Activated T-helper 1 cell treated with Interleukin-2 at 50 U/mL for 16 hours (primary cell): ENCODE measurements around the gene CREB3L1.

ENCODE experiments used
- DNase-seq: peaks from one replicate; pipeline ENCODE4 v3.0.0-alpha.2; 2020; ENCODE audit warnings: low read depth

Gene CREB3L1

DNA sequence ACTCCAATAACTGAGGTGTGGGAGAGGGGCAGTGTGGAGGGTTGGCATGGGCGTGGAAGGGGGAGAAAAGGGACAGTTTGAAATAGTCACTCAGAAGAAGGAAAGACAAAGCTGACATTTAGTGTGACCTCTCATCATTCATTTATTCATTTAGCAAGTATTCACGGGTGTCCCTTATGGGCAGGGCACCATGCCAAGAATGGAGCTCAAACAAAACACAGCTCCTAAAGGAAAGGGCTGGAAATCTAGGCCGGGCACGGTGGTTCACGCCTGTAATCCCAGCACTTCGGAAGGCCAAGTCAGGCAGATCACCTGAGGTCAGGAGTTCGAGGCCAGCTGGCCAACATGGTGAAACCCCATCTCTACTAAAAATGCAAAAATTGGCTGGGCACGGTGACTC is 50.4 kb downstream of the CREB3L1 start:
- no peak for DNase-seq

DNA sequence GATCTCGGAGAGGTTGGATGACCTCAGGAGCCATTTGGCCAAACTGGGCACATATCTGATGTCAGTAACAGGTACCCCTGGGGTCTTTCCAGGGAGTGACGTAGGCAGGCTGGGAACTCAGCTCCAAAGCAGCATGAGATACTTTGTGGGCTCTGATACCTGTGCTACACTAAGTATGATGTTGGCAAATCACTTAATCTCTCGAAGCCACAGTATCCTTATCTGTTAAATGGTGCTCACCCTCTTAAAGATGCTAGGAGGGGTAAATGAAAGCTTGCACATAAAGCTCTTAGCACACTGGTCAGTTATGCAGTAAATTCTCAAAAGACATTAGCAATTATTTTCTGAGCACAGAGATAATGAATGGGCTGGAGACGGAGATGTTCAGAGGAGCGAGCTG is 52.7 kb downstream of the CREB3L1 start:
- no peak for DNase-seq

DNA sequence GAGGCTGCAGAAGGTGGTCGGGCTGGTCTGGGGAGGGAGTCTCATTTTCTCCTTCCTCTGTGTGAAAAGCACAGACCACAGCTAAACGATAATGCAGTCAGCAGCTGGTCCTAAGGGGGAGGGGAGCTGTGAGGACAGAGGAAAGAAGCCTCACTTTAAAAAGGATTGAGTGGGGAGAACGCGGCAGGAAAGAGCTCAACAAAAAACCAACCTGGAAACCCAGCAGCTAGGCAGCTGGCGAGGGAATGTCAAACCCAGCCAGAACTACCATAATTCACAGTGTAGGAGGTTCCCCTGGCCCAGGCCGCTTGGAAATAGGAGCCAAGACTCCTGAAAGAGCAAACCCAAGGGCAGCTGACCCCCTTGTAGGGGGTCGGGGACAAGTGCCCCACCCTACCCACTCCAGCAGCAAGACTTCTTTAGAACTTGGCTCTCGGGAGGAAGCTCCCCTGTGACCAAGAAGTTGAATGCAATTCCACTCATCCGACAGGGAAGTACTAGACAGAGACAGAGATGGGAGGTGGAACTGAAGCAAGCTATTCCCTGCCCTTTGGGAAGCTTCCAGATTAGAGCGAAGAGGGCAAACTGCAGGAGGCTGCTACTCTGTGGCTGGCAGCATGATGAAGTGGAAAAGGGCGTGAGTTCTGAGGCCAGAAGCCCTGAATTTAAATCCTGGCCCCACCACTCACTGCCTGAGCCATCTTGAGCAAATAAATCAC is 53.3 kb downstream of the CREB3L1 start:
- DNase-seq: no peak

DNA sequence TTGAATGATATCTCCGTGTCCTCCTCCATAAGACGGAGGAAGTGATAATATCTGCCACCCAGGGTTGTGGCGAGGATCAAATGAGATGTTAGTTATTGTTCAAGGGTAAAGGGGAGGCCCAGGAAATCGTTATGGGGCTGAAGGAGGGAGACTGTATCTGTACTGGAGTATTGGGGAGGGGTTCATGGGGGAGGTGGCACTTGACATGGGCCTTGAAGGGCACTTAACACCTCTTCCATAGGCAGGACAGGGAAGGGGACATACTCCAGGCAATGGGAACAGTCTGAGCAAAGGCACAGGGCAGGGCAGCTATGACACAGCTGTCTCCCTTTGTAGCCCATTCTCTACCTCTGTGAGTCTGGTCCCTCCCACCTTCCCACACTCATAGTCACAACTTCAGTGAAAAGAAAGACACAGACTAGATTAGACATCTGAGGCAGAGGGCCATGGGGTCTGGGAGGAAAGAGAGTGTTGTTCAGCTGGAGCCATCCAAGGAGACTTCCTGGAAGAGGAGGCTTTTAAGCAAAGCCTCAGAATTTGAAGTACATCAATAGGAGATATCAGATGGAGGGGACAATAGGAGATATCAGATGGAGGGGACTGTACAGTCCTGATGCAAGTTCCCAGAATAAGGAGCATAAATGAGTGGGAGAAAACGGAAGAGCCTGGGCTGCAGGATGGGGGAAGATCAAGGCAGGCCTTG is 54.0 kb downstream of the CREB3L1 start:
- peak; percentile 20 for DNase-seq

DNA sequence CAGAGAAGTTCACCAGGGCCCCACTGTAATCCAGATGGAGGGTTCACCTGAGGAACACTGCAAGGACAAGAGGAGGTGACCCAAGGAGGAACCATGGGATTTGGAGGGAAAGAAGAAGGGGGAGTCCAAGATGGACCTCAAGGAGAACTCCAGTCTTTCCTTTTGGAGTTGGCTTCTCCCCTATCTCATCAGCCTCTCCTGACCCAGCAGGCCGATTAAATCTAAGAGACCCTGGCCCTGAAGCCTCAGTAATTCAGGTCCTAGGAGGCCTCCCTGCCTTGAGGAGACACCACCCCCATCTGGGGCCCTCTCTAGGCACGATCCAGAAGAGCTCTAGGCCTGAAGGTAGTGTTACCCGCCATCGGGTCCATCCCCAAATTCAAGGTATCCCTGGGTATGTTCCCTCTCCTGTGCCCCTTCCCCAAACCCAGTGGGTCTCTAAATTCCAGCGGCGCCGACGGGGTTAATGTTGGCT is 54.7 kb downstream of the CREB3L1 start:
- no peak for DNase-seq

DNA sequence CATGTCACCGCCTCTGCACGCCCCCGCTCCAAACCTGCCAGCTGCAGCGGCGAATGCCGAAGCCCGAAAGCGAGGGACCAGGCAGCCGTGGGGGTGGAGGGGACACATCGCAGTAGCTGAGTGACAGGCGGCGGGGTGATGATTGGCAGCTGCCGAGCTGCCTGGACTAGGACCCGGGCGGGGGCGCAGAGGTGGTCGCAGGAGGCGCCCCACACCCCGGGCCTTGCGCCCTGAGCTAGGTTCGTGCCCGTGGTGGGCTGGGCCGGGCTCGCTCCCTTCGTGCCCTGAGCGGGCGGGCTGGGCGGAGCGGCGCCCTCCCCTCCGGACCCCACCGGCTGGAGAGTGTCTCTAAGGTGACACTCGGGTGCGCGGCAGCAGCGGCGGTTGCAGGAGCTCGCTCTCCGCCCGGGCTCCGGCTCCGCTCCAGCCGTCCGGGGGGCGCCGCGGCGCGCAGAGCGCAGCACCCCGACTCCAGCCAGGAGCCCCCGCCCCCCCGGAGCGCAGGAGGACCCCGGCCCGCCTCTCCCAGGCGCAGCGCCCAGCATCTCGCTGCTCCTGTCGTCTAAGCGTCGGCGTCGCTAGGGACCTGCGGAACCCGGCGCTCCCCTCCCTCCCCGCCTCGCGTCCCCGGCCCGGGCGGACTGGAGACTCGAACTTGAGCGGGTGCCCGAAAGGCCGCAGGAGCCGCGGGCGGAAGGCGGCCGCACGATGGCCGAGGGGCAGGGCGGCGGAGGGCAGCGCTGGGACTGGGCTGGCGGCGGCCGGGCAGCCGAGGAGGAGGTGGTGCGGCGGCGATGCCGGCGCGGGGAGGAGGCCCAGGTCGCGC is 55.3 kb downstream of the CREB3L1 start:
- DNase-seq: peak; percentile 15

DNA sequence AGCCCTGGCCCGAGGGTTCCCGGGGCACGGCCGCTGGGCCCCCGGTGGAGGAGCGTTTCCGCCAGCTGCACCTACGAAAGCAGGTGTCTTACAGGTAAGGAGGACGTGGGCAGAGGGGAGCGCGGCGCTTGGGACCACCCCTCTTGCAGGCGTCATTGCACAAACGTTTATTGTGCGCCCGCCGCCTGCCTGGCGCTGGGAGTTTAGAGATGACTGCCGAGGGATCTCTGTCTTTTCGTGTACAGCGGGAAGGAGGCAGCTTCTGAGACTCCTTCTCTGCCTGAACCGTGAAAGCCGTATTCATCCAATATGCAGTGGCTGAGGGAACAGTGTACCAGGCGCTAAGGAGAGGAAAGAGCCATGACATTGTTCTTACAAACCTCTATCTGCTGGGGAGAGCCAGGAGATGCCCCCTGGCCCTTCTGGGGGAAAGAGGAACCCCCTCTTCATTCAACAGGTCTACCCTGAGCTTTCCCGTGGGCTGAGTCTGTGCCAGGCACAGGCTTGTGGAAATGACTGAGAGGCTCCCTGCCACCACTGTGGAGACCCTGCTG is 56.0 kb downstream of the CREB3L1 start:
- peak; percentile 8 for DNase-seq

DNA sequence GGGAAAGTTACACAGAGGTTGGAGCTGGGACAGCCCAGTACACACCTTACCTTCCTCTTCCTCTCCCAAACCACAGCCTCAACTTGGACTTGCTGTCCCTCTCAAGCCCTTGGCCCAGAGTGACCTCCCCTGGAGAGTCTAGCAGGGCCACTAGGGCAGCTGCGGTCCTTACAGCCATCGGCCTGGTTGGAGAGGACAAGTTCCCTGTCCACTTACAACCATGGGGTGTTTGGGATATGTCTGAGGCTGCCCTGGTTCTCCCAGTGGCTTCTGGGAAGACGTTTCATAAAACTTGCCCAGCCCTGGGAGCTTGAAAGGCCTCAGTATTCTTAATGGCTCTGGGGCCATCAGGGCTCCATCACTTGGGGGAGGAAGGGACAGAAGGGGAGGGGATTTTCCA is 56.7 kb downstream of the CREB3L1 start:
- DNase-seq: no peak

DNA sequence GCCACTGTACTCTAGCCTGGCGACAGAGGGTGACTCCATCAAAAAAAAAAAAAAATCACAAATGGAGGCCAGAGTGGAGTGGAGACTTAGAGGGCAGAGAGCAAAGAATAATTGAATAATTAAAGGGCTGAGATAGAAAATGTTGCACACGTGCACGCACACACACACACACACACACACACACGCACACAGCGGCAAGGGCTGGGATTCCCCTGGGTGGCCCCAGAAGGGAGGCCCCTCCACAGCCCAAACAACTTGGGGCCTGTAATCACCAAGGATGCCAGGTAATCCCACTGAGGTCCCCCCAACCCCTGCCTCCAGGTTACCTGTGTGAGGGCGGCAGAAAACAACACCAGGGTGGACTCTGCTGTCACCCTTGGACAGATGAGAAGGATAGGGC is 57.8 kb downstream of the CREB3L1 start:
- no peak for DNase-seq

DNA sequence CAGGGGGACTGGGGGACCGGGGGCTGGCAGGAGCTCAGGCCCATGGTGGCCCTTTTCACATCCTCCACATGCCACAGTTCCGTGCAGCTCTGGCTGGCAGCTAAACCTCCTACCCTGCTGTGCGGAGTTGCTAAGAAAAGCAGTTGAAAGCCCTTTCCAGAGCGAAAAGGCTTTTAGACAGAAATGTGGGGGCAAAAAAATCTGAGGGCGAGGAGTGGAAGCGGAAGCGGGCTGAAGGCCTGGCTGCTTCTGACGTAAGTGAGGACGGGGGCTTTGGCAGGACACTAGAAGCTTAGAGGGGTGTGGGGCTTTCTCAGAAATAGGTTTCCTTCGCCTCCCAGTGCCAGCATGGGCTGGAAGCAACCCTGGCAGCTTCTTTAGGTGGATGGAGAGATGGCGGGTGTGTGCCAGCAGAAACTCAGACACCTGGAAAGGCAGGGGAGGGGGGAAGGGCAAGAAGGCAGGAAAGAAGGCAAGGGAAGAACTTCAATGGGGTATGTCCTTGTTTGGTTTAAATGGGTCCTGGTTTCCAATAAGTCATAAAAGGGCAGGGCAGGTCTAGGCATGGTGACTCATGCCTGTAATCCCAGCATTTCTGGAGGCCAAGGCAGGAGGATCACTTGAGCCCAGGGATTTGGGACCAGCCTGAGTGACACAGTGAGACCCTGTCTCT is 58.6 kb downstream of the CREB3L1 start:
- DNase-seq: no peak

DNA sequence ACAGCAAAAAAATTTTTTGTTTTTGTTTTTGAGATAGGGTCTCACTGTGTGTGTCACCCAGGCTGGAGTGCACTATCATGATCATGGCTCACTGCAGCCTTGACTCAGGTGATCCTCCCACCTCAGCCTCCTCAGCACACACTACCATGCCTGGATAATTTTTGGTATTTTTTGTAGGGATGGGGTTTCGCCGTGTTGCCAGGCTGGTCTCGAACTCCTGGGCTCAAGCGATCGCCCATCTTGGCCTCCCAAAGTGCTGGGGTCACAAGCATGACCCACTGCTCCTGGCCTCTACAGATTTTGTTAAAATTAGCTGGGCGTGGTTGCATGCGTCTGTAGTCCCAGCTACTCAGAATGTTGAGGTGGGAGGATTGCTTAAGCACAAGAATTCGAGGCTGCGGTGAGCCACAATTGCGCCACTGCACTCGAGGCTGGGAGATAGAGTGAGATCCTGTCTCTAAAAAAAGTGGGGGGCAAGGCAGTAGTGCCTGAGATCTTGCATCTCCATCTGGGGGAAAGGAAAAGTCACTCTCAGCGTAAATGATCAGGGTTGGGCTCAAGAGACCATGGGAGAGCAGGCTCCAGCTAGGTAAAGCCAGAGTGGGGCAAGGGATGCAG is 59.2 kb downstream of the CREB3L1 start:
- DNase-seq: no peak

DNA sequence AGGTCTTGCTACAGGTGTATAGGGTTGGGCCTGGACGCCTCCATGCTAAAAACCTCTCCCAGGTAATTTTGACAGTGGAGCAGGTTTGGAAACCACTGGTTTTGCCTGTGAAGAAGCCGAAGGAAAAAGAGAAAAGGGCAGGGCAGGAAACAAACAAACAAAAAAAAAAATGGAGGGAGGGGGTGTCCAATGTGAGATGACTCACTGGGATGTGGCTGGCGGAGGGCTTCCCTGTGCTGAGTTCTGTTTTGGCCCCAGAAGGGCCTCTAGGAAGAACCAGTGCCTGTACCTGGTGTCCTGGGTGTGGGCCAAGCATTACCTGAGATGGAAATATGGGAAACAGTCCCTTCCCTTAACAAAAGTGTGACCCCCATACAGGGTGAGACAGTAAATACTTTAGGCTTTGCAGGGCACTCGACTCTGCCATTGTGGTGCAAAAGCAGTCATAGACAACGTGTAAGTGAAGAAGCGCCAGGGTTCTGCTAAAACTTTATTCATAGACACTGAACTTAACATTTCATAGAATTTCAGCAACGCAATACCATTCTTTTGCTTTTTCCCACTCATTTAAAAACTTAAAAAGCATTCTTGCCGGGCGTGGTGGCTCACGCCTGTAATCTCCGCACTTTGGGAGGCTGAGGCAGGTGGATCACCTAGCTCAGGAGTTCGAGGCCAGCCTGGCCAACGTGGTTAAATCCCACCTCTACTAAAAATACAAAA is 60.3 kb downstream of the CREB3L1 start:
- DNase-seq: no peak

DNA sequence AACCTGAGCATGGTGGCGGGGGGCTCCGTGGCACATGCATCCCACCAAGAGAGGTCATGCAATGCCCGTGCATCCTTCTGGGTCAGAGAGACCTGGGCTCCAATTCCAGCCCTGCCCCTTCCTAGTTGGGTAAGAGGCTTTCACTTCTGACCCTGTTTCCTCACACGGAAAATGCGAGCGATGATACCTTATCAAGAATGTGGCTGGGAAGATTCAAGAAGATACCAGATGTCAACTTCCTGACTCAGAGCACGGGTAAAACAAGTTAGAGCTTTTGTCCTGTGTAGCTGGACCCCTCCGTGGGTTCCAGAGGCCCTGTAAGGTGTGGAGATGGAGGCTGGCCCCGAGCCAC is 61.1 kb downstream of the CREB3L1 start:
- no peak for DNase-seq

DNA sequence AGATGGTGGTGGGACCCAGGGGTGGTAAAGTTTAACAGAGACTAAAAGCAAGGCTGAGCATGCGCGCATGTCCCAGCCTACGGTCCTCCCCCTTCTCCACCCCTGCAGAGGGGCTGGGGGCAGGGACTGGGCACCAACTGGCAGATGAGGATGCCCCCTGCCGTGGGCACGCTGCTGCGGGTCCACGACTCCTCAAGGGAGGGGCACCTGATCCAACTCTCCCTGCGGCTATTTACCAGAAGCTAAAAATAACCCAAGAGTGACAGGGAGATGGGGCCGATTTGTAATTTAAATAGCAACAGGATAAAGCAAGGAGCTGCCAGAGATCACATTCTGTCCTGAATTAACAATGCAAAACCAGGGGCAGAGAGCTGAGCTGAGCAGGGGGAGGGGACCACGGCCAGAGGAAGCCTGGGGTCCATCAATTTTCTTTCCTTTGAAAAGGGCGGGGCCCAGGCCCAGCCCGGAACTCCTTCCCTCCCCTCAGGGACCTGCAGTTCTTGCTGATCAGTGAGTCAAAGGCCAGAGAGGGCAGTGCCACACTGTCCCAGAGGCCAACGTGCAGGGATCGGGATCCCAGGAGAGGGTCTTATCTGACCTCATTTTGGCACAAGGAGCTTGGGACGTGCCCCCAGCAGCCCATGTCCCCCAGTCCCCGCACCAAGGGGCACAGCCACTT is 61.7 kb downstream of the CREB3L1 start:
- no peak for DNase-seq

DNA sequence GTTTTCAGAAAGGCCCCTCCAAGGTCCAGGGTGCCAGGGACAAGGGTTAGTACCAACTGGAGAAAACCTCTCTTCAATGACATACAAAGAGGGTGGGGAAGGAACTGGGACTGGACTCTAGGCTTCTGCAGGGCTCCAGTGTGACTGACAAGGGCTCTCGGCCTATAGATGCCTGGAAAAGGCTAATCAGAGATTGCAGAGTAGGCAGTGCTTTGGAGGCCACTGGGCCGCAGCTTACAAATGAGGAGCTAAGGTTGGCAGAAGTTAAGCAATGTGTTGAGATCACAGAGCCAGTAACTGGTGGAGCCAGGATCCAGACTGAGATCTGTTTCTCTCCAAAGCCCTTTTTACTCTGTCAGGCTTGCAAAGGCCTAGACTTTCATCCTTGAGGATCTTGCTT is 62.4 kb downstream of the CREB3L1 start:
- no peak for DNase-seq

DNA sequence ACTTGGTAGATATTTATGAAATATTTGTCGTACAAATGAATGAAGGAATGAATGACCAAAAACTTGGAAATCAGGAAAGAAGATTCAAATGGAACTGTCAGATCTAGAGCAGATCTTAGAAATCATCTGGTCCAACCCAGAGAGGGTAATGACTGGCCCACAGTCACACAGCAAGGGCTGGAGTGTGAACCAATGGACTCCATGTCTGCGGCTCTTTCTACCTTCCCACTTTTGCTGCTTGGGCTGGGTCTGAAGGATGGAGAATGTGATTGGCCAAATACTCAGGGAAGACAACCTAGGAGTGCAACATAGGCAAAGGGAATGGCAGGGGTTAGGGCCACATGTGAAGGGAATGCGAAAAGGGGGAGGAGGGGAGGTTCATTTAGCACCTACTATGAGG is 64.0 kb downstream of the CREB3L1 start:
- no peak for DNase-seq

DNA sequence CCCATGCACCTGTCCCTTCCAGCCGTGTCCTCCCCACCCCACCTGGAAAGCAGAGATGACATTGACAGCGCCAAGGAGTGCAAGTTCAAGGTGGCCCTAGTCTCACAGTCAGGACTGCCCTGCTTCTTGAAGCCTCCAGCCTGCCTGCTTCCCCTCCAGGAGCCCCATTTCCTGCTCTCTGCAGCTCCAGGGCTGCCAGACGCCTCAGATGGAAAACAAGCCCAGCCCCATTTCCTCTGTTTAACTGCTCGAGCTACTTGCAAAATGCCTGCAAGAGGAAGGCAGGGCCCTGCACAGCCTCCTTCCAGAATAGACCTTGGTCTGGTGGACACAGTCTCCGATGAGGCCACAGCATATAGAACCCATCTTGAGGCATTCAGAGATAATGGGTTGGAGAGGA is 64.8 kb downstream of the CREB3L1 start:
- peak; percentile 23 for DNase-seq

DNA sequence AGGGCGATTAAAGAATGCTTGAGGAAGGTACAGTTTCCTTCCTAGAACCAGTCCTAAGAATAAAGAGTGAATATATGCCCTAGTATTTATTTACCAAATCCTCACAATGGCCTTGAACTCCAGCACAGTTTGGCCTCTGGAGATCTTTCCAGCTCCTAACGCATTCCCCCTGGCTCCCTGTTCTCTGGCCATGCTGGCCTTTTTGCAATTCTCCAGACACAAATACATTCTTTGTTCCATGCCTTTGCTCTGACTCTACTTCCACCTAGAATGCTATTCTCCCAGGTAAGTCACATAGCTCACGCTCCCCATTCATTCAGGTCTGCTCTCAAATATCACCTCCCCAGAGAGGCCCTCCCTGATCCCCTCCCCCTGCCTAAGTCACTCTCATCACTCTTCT is 66.1 kb downstream of the CREB3L1 start:
- no peak for DNase-seq

DNA sequence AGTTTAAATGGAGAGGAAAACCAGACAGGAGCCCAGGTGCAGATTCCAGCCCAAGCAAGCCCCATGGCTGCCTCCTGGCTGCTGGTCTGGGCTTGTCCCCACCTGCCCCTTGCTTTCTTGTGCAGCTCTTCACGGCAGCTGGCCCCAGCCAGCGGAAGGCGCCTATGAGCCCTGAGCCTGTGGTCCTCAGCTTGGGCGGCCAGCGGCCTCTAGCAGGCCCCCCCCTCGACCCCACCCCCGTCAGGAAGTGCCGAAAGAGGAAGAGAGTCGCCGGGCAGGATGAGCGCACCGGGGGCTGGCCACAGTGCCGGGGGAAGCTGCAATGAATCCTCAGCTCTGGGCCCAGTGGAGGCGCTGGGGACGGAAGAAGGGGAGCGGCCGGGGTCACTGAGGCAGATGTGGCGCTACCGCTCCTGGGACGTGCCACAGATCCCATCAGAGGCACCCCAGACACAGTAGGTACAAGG is 67.7 kb downstream of the CREB3L1 start:
- no peak for DNase-seq

DNA sequence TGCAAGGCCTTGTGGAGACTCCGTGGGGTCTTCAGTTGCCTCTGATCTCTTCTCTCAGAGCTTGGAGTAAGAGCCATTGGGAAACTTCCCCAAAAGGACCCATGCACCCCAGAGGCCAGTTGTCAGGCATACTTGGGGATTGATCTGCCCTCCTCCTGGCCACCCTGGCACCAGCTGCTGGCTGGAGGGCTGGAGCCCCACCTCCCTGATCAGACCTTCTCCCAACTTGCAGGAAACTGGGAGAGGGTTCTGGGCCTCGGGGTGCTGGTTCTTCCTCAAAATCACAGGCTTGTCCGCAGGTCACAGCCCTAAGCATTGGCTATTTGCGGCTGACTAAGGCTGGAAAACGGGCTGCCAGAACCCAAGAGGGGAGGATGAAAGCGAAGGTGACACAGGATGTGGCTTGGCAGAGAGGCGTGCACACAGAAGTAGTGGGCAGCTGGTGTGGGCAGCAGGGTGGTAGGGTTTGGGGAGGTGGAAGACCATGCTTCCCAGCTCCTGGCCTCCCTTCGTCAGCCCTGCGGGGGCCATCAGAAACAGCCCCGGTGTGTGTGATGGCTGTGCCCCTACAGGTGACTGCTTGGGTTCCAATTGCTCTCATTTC is 68.5 kb downstream of the CREB3L1 start:
- DNase-seq: no peak
